KMS-11 (cell line): Measurements from ENCODE around the gene TSPOAP1.

Source experiments
- H2AFZ ChIP-seq: fragments of 200-600 bp; sonication (generic); 2 replicates; pipeline ENCODE4 v1.6.1; 2016; ENCODE audit warnings: antibody characterized with exemption, mixed run types, low read depth
- H3K27ac ChIP-seq: fragments of 200-600 bp; sonication (generic); 2 replicates; pipeline ENCODE4 v1.6.1; 2016; ENCODE audit warnings: mild to moderate bottlenecking, mixed run types
- H3K27me3 ChIP-seq: fragments of 200-600 bp; sonication (generic); 2 replicates; pipeline ENCODE4 v1.6.1; 2017; ENCODE audit warnings: mild to moderate bottlenecking, low read depth, mixed run types, moderate library complexity; ENCODE audit not compliant: insufficient read depth
- H3K36me3 ChIP-seq: fragments of 200-600 bp; sonication (generic); 2 replicates; pipeline ENCODE4 v1.6.1; 2017; ENCODE audit warnings: mild to moderate bottlenecking, mixed run types; ENCODE audit not compliant: insufficient read depth
- H3K4me1 ChIP-seq: fragments of 200-600 bp; sonication (generic); 2 replicates; pipeline ENCODE4 v1.6.1; 2016; ENCODE audit warnings: mild to moderate bottlenecking, low read depth, mixed run types; ENCODE audit not compliant: poor library complexity, severe bottlenecking
- H3K4me2 ChIP-seq: fragments of 200-600 bp; sonication (generic); 2 replicates; pipeline ENCODE4 v1.7.0; 2016; ENCODE audit warnings: mild to moderate bottlenecking, mixed run types
- H3K4me3 ChIP-seq: fragments of 200-600 bp; sonication (generic); IDR thresholded peaks from 2 replicates; pipeline ENCODE4 v1.6.1; 2017; ENCODE audit warnings: low read depth, low read length, mixed read lengths; ENCODE audit not compliant: insufficient read depth
- H3K79me2 ChIP-seq: fragments of 200-600 bp; sonication (generic); 2 replicates; pipeline ENCODE4 v1.6.1; 2016; ENCODE audit warnings: low read depth, mixed run types; ENCODE audit not compliant: insufficient read depth
- H3K9ac ChIP-seq: fragments of 200-600 bp; sonication (generic); 2 replicates; pipeline ENCODE4 v1.6.1; 2016; ENCODE audit warnings: mild to moderate bottlenecking, mixed run types
- H4K20me1 ChIP-seq: fragments of 200-600 bp; sonication (generic); 2 replicates; pipeline ENCODE4 v1.6.1; 2016; ENCODE audit warnings: mild to moderate bottlenecking, mixed run types; ENCODE audit not compliant: insufficient read depth
- TF ChIP-seq, protein P1 (sequence below): fragments of 200-600 bp; sonication (generic); conservative IDR thresholded peaks from 2 replicates; pipeline ENCODE4 v1.6.1; 2017; ENCODE audit warnings: low read depth, mild to moderate bottlenecking, antibody characterized with exemption, low read length, moderate library complexity, mixed read lengths

The TSPOAP1 gene

DNA sequence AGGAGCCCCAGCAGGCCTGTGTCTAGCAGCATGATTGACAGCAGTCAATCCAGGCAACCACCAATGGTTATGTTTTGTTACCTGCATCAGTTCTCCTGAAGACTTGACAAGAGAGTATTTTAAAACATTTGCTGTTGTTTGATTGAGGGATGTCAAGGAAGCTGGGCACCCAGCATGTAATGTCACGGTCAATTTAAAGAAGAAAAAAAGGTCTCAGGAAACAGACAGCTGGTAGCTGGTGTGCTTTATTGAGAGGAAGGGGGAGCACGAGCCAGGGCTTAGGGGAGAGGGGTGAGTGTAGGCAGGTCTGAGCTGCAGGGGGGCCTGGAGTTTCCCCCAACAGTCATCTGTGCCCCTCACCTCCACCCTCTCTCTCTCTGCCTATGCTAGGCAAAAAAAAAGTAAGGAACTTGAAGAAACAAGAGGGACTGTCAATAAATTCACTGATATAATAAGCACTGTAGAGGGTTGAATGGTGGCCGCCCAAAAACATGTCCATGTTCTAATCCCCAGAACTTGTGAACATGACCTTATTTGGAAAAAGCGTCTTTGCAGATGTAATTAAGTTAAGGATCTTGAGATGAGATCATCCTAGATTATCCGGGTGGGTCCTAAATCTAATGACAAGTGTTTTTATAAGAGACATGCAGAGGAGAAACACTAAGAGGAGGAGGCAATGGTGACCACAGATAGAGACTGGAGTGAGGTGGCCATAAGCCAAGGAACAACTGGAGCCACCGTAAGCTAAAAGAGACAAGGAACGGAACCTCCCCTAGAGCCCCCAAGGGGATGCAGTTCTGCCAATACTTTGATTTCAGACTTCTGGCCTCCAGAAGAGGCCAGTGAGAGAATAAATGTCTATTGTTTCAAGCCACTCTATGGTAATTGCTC is 14.5 kb downstream of the TSPOAP1 start:
- peaks cover 19% of the 10 kb centered on the region for H3K4me1 ChIP-seq
- no peaks in the 10 kb centered on the region for H3K79me2 ChIP-seq
- H3K4me3 ChIP-seq, result no peak overlapping the region
- H2AFZ ChIP-seq, result no peak overlapping the region
- no peaks in the 10 kb centered on the region for H4K20me1 ChIP-seq
- no peak overlapping the region for H3K4me2 ChIP-seq
- no peaks in the 10 kb centered on the region for H3K36me3 ChIP-seq
- H3K27me3 ChIP-seq, result no peaks in the 10 kb centered on the region
- TF ChIP-seq, protein P1, sequence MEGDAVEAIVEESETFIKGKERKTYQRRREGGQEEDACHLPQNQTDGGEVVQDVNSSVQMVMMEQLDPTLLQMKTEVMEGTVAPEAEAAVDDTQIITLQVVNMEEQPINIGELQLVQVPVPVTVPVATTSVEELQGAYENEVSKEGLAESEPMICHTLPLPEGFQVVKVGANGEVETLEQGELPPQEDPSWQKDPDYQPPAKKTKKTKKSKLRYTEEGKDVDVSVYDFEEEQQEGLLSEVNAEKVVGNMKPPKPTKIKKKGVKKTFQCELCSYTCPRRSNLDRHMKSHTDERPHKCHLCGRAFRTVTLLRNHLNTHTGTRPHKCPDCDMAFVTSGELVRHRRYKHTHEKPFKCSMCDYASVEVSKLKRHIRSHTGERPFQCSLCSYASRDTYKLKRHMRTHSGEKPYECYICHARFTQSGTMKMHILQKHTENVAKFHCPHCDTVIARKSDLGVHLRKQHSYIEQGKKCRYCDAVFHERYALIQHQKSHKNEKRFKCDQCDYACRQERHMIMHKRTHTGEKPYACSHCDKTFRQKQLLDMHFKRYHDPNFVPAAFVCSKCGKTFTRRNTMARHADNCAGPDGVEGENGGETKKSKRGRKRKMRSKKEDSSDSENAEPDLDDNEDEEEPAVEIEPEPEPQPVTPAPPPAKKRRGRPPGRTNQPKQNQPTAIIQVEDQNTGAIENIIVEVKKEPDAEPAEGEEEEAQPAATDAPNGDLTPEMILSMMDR, result no peak
- no peak overlapping the region for H3K9ac ChIP-seq
- H3K27ac ChIP-seq, result no peak overlapping the region

DNA sequence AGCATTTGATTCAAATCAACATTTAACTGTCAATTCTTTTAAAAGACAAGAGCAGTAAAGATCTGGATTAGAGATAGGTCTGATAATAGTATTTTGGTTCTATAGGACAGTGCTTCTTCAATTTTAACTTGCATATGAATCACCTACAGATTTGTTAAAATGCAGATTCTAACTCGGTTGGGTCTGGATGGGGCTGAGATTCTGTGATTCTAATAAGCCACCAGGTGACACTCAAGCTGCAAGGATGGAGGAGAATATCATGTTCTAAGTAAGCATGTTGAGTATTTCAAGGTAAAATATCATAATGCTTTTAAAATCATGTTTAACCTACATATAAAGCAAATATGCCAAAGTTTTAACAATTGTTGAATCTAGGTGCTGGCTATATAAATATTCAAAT is 15.8 kb downstream of the TSPOAP1 start:
- Histone ChIP-seq H3K27me3 (no peaks in the 10 kb centered on the region), H3K79me2 (no peaks in the 10 kb centered on the region), H3K27ac (no peak overlapping the region), H3K4me1 (peaks cover 9% of the 10 kb centered on the region), H3K9ac (no peak overlapping the region), H2AFZ (no peak overlapping the region), H3K4me2 (no peak overlapping the region), H3K36me3 (no peaks in the 10 kb centered on the region), H3K4me3 (no peak overlapping the region), H4K20me1 (no peaks in the 10 kb centered on the region)
- TF ChIP-seq, protein P1, result no peak

DNA sequence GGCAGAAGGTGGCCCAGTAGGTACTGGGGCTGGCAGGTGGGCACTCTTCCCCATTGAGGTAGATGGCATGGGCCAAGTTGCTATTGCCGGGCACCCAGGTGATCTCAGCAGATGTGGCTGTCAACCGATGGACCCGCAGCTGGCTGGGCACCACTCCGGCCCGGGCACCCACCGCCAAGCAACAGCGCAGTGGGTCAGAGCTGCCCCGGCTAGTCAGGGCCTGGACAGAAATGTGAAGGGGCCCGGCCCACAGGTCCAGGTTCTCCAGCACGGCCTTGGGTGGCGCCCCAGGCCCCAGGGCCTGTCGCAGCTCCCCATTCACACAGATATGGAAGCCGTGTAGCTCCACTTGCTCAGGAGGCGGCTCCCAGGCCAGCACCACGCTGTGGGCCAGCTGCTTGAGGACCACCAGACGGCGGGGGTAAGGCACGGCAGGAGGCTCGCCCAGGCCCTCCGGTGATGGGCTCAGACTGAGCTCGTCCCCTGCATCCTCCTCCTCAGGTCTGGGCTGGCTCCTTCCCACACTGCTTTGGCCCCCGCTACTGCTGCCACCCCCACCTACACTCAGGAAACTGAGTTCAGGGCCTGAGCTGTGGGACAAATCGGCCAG is 16.5 kb downstream of the TSPOAP1 start:
- TF ChIP-seq, protein P1, result no peak
- Histone ChIP-seq H2AFZ (no peak overlapping the region), H3K4me1 (peaks cover 2% of the 10 kb centered on the region), H3K36me3 (no peaks in the 10 kb centered on the region), H3K79me2 (no peaks in the 10 kb centered on the region), H3K27me3 (no peaks in the 10 kb centered on the region), H3K4me3 (no peak overlapping the region), H3K27ac (no peak overlapping the region), H4K20me1 (no peaks in the 10 kb centered on the region), H3K4me2 (no peak overlapping the region), H3K9ac (no peak overlapping the region)

DNA sequence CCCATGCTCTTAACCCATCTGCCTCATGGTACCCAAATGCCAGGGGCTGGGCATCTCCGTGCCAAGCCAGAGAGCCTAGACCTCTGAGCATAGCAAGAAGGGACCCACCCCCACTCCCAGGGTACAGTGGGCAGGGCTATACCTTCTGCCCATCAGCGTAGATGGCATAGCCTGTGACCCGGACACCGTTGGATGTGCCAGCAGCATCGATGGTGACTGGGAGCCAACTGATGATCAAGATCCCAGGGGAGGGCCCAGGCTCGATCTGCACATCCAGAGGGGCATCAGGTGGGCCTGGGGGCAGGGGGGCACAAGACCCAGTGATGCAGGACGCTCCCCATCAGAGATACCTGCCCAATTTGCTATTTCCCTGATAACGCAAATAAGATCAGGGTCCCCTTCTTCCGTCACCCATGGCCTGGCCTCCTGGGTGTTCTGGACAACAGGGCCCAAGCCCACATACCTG is 17.1 kb downstream of the TSPOAP1 start:
- H3K4me1 ChIP-seq, result no peaks in the 10 kb centered on the region
- no peaks in the 10 kb centered on the region for H3K79me2 ChIP-seq
- TF ChIP-seq, protein P1, result no peak
- no peak overlapping the region for H3K4me3 ChIP-seq
- no peaks in the 10 kb centered on the region for H4K20me1 ChIP-seq
- no peak overlapping the region for H3K9ac ChIP-seq
- no peak overlapping the region for H2AFZ ChIP-seq
- H3K27me3 ChIP-seq, result no peaks in the 10 kb centered on the region
- H3K27ac ChIP-seq, result no peak overlapping the region
- H3K4me2 ChIP-seq, result no peak overlapping the region
- H3K36me3 ChIP-seq, result no peaks in the 10 kb centered on the region
